ENCODE measurements around the gene ZCCHC4. TPM values are rescaled to one million over a fixed set of nuclear protein-coding genes. Genes with fewer than 3 reads are reported as not detected.

ZCCHC4 gene
- total RNA-seq, 1 donor from 2014 or later = 7.0 TPM

DNA sequence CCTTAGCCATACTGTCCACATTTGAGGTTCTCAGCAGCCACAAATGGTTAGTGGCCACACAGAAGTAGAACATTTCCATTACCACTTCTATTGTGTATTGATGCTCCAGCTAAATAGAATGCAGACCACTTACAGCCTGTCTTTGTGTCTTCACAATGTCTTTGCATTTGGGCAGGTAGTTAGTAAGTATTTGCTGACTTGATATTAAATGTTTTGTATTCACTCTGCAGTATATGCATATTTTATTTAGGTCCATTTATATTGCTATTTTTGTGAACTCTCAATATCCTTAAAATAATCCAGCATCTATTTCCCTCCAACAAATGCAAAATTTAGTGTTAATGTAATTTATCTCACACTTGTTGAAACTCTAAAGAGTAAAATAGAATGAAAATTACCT is 91.1 kb downstream of the ZCCHC4 start:
- H3K27me3 ChIP-seq (ENCODE audit: control insufficient read depth, insufficient read depth, low read length) = no peaks in the 10 kb centered on the region
- H3K36me3 ChIP-seq (ENCODE audit: control insufficient read depth, insufficient read depth, low read length) = no peaks in the 10 kb centered on the region

DNA sequence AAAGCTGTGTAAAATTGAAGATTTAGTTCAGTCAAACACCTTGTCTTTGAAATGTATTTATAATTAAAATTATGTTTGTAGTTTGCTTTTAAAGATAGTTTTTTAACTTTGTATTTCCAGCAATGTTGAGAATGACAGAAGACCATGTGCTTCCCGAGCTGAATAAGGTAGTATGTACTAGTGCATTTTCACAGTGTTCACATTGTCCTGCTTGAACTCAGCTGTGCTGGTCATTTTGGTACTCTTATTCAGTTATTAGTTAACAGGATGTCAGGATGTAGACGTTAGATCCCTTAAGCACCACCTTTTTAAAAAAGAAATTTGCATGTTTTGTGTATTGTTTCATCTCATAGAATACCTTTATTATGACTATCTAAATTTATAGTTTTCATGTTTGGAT is 92.9 kb downstream of the ZCCHC4 start:
- DNase-seq (ENCODE audit: low read depth) = no peak
- no peaks in the 10 kb centered on the region for H3K27me3 ChIP-seq (ENCODE audit: control insufficient read depth, insufficient read depth, low read length)
- TF ChIP-seq, protein P1, sequence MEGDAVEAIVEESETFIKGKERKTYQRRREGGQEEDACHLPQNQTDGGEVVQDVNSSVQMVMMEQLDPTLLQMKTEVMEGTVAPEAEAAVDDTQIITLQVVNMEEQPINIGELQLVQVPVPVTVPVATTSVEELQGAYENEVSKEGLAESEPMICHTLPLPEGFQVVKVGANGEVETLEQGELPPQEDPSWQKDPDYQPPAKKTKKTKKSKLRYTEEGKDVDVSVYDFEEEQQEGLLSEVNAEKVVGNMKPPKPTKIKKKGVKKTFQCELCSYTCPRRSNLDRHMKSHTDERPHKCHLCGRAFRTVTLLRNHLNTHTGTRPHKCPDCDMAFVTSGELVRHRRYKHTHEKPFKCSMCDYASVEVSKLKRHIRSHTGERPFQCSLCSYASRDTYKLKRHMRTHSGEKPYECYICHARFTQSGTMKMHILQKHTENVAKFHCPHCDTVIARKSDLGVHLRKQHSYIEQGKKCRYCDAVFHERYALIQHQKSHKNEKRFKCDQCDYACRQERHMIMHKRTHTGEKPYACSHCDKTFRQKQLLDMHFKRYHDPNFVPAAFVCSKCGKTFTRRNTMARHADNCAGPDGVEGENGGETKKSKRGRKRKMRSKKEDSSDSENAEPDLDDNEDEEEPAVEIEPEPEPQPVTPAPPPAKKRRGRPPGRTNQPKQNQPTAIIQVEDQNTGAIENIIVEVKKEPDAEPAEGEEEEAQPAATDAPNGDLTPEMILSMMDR (IDR thresholded peaks at IDR 0.05; ENCODE audit: insufficient read depth, low read length, poor library complexity, severe bottlenecking) = no peak
- H3K36me3 ChIP-seq (ENCODE audit: control insufficient read depth, insufficient read depth, low read length) = no peaks in the 10 kb centered on the region
- no peak overlapping the region for H3K4me3 ChIP-seq (ENCODE audit: low read depth, low read length)

More for the DNA sequence above, 91.1 kb downstream of the ZCCHC4 start:
- TF ChIP-seq, protein P1 (IDR thresholded peaks at IDR 0.05; ENCODE audit: insufficient read depth, low read length, poor library complexity, severe bottlenecking) = no peak
- H3K4me3 ChIP-seq (ENCODE audit: low read depth, low read length) = no peak overlapping the region
- no peak for DNase-seq (ENCODE audit: low read depth)

DNA sequence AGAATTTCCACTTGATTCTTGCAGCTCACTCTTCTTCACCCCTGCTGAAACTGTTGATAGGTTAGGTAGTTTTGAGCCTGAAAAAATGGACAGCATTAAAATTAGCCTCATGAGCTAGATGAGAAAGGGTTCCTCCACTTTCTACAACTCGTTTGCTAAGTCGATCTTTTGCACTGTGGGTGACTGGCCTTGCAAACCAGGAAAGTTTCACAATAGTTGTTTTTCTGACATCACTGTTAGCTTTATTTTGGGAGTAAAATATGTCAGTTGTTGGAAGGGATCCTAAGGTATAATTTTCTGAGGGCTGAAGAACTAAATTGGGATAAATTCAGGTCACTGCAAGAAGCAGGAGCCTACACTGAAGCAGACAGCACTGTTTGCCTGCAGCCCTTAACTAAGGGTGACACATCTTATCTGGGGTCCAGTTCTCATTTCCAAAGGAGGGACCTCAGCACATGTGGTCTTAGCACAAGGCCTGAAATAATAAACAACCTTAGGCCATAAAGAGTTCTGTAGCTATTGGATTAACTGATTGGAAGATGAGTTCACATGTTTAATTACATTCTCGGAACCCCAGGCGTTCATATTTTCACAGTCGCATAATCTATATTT is 93.6 kb downstream of the ZCCHC4 start:
- H3K4me3 ChIP-seq (ENCODE audit: low read depth, low read length) = no peak overlapping the region
- no peaks in the 10 kb centered on the region for H3K27me3 ChIP-seq (ENCODE audit: control insufficient read depth, insufficient read depth, low read length)
- TF ChIP-seq, protein P1 (IDR thresholded peaks at IDR 0.05; ENCODE audit: insufficient read depth, low read length, poor library complexity, severe bottlenecking) = no peak
- no peaks in the 10 kb centered on the region for H3K36me3 ChIP-seq (ENCODE audit: control insufficient read depth, insufficient read depth, low read length)
- no peak for DNase-seq (ENCODE audit: low read depth)

DNA sequence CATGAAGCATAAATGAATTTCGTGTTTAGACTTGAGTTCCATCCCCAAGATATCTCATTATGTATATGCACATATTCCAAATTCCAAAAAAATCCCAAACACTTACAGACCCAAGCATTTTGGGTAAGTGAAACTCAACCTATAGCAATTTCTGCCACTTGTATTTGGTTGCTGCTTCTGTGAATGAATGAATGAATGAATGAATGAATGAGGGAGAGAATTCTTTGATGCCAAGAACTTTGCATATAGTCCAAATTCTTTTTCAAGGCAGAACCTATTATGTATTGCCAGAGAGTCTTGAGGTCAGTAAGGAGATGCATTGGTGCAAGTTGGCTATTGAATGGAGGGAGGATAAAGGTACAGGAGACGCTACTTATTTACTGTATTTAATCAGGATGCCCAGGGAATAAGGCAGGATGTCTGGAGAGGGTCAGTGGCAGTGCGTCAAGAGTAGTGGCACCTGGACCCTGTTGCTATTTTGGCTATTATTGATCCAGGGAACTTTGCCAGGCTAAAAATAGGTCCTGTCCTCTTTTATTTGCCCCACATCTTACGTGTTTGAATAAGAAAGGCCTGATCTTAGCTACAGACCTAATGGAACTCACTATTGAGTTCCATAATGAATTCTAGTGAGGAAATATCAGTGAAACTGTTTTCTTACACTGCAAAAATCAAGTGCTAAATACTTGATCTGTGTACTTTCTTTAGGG is 98.4 kb downstream of the ZCCHC4 start:
- no peak overlapping the region for H3K4me3 ChIP-seq (ENCODE audit: low read depth, low read length)
- no peaks in the 10 kb centered on the region for H3K36me3 ChIP-seq (ENCODE audit: control insufficient read depth, insufficient read depth, low read length)
- no peaks in the 10 kb centered on the region for H3K27me3 ChIP-seq (ENCODE audit: control insufficient read depth, insufficient read depth, low read length)
- TF ChIP-seq, protein P1 (IDR thresholded peaks at IDR 0.05; ENCODE audit: insufficient read depth, low read length, poor library complexity, severe bottlenecking) = no peak
- DNase-seq (ENCODE audit: low read depth) = no peak

DNA sequence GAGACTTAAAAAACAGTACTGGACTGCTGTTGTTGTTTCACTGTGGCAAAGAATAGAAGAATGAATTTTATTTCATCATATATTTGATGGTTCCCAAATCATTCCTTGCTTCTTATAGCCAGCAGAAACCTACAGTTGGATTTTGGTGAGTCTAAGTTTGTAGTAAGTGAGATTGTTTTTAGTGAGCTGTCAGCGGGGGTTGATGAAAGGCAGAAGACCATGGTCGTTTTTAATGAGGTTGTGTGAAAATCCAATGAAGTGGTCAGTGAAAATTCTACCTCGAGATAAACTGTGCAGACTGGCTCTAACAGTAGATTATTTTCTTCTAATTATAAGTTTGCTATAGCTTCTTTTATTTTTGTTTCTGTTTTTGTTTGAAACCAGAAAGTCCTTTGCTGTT is 100.7 kb downstream of the ZCCHC4 start:
- Histone ChIP-seq H3K27me3 (ENCODE audit: control insufficient read depth, insufficient read depth, low read length) (no peaks in the 10 kb centered on the region), H3K36me3 (ENCODE audit: control insufficient read depth, insufficient read depth, low read length) (no peaks in the 10 kb centered on the region), H3K4me3 (ENCODE audit: low read depth, low read length) (no peak overlapping the region)
- TF ChIP-seq, protein P1 (IDR thresholded peaks at IDR 0.05; ENCODE audit: insufficient read depth, low read length, poor library complexity, severe bottlenecking) = no peak
- DNase-seq (ENCODE audit: low read depth) = no peak

All from kidney epithelial cell (primary cell).